Myocyte (in vitro differentiated cells): ENCODE results near the gene NT5M. TPM values are rescaled to one million over a fixed set of nuclear protein-coding genes. Genes with fewer than 3 reads are reported as not detected.

ENCODE experiments used
- DNase-seq: peaks from one replicate; pipeline ENCODE4 v3.0.0-alpha.2; 2012; ENCODE audit warnings: low read depth
- total RNA-seq: library from RNA; depleted of rRNA; stranded (reverse); fragments of >200 nt; gene quantifications from 2 replicates; pipeline ENCODE4 v1.2.3, GENCODE V29; 2014

The NT5M gene
- total RNA-seq, 1 donor from 2014 or later, result 12.4 TPM

GRCh38 chr17:17343160-17343735 lies 40.1 kb downstream of the NT5M start:
- DNase-seq, result no peak

- peak; percentile 19 for DNase-seq
Measured at GRCh38 chr17:17343896-17344506, 40.8 kb downstream of the NT5M start.

GRCh38 chr17:17344507-17345293 lies 41.5 kb downstream of the NT5M start:
- peak; percentile 79 for DNase-seq

GRCh38 chr17:17345294-17345597 lies 42.1 kb downstream of the NT5M start:
- DNase-seq, result no peak

- no peak for DNase-seq
Measured at GRCh38 chr17:17345686-17346427, 42.7 kb downstream of the NT5M start.

- no peak for DNase-seq
Measured at GRCh38 chr17:17346428-17347233, 43.5 kb downstream of the NT5M start.

GRCh38 chr17:17347234-17347955 lies 44.2 kb downstream of the NT5M start:
- DNase-seq, result no peak

GRCh38 chr17:17347956-17348871 lies 45.0 kb downstream of the NT5M start:
- DNase-seq, result no peak

GRCh38 chr17:17348872-17349723 lies 45.9 kb downstream of the NT5M start:
- peak; percentile 58 for DNase-seq

GRCh38 chr17:17349724-17350106 lies 46.5 kb downstream of the NT5M start:
- no peak for DNase-seq

GRCh38 chr17:17350491-17351355 lies 47.5 kb downstream of the NT5M start:
- DNase-seq, result peak; percentile 62

- peak; percentile 99 for DNase-seq
Measured at GRCh38 chr17:17351356-17351891, 48.3 kb downstream of the NT5M start.

GRCh38 chr17:17351901-17352781 lies 49.0 kb downstream of the NT5M start:
- peak; percentile 99 for DNase-seq

- DNase-seq, result peak; percentile 50
Measured at GRCh38 chr17:17352836-17353624, 49.9 kb downstream of the NT5M start.
